Panc1 (cell line): ENCODE results near the gene TMSB10. TPM values are rescaled to one million over a fixed set of nuclear protein-coding genes. Genes with fewer than 3 reads are reported as not detected.
A peak's percentile ranks its signal among the peaks of the same experiment; 100 is the strongest.

Experiments
- ATAC-seq: fragments of 200-7000 bp; cut with Tn5 transposase; 2 replicates; pipeline ENCODE4 v1.9.1; 2020; ENCODE audit warnings: mild to moderate bottlenecking, moderate library complexity
- BruUV-seq: library from RNA; stranded (reverse); fragments of 400-500 nt; replicated peaks from 2 replicates; lab custom pipeline; 2021; lab: Mats Ljungman, UMichigan
- CTCF ChIA-PET: fragments of 300-600 bp; sonication (Branson Sonifier 250); formaldehyde crosslinking; loops from one replicate; lab custom pipeline; 2022; ENCODE audit warnings: antibody characterized with exemption; lab: Charles Lee
- POLR2A ChIA-PET: fragments of 300-600 bp; sonication (Branson Sonifier 250); formaldehyde crosslinking; loops from one replicate; lab custom pipeline; 2022; ENCODE audit warnings: antibody characterized with exemption; lab: Charles Lee
- DNase-seq: peaks from one replicate; pipeline ENCODE4 v3.0.0-alpha.2; 2010; ENCODE audit warnings: low read depth, low spot score
- H3K27ac ChIP-seq: 2 replicates; pipeline ENCODE4 v1.5.1; 2011; ENCODE audit warnings: mild to moderate bottlenecking, low read length, inconsistent platforms
- H3K27me3 ChIP-seq: fragments of 200-500 bp; sonication (Bioruptor generic); 2 replicates; pipeline ENCODE4 v1.6.0; 2014; ENCODE audit warnings: low read length, inconsistent platforms; ENCODE audit not compliant: control insufficient read depth, insufficient read depth
- H3K36me3 ChIP-seq: fragments of 200-500 bp; sonication (Bioruptor generic); 2 replicates; pipeline ENCODE4 v1.5.1; 2014; ENCODE audit warnings: inconsistent platforms, mild to moderate bottlenecking, low read length, moderate library complexity; ENCODE audit not compliant: control insufficient read depth, insufficient read depth
- H3K4me1 ChIP-seq: 2 replicates; pipeline ENCODE4 v1.5.1; 2011; ENCODE audit warnings: inconsistent platforms, mild to moderate bottlenecking, low read length, moderate library complexity; ENCODE audit not compliant: control insufficient read depth, insufficient read depth
- H3K4me3 ChIP-seq, 2 experiments: 2 replicates each; pipeline ENCODE4 v1.5.1; 2011 to 2012; ENCODE audit warnings: low read depth in 2 of 2, low read length in 2 of 2, mild to moderate bottlenecking in 2 of 2, inconsistent platforms in 1 of 2, moderate library complexity in 1 of 2
- H3K9me3 ChIP-seq: fragments of 200-500 bp; sonication (Bioruptor generic); 2 replicates; pipeline ENCODE4 v1.5.1; 2014; ENCODE audit warnings: low read depth, mild to moderate bottlenecking, inconsistent platforms, low read length, moderate library complexity; ENCODE audit not compliant: control insufficient read depth, insufficient read depth
- CTCF ChIP-seq: fragments of 450-650 bp; IDR thresholded peaks from 2 replicates; pipeline ENCODE4 v1.5.1; 2017; ENCODE audit warnings: mild to moderate bottlenecking
- POLR2AphosphoS5 ChIP-seq: IDR thresholded peaks from 2 replicates; pipeline ENCODE4 v1.6.1; 2012; ENCODE audit warnings: mild to moderate bottlenecking, low read depth, low read length, moderate library complexity
- REST ChIP-seq, 2 experiments: IDR thresholded peaks; 2 replicates each; pipeline ENCODE4 v1.6.1; 2011 to 2012; ENCODE audit warnings: low read depth in 2 of 2, control low read depth in 1 of 2, low read length in 1 of 2, mild to moderate bottlenecking in 1 of 2, moderate library complexity in 1 of 2; ENCODE audit not compliant: insufficient read depth in 1 of 2
- SIN3A ChIP-seq: IDR thresholded peaks from 2 replicates; pipeline ENCODE4 v1.6.1; 2012; ENCODE audit warnings: low read depth, mild to moderate bottlenecking, low read length, moderate library complexity, borderline replicate concordance; ENCODE audit not compliant: insufficient read depth
- TCF7L2 ChIP-seq: IDR thresholded peaks from 2 replicates; pipeline ENCODE4 v1.6.1; 2011; ENCODE audit warnings: mild to moderate bottlenecking, low read depth, low read length, inconsistent platforms
- in situ Hi-C: cut with HindIII; loops from 2 replicates; pipeline ENCODE4 v1.10.0; 2016; ENCODE audit warnings: low sequenced_read_pairs, low pct_unique_long_range_greater_than_20kb
- intact Hi-C: fragments of 100-400 bp; cut with micrococcal nuclease; formaldehyde crosslinking; loops from one replicate; pipeline ENCODE4 v1.10.0; 2022; ENCODE audit not compliant: unreplicated experiment
- total RNA-seq: library from RNA; stranded (reverse); gene quantifications from one replicate; pipeline ENCODE4 v1.2.1, GENCODE V29; 2021; ENCODE audit not compliant: unreplicated experiment

TMSB10 gene
- total RNA-seq, 1 experiment from 2014 or later: 1,916 TPM

- H3K4me1 ChIP-seq: peaks cover 10% of the 10 kb centered on the region
- no peak for DNase-seq
- H3K27ac ChIP-seq: no peak overlapping the region
- TF ChIP-seq REST (IDR thresholded peaks at IDR 0.05; ENCODE audit: insufficient read depth in 1 of 2, low read depth in 2 of 2, low read length in 1 of 2) (no peak), POLR2AphosphoS5 (no peak), TCF7L2 (no peak), SIN3A (no peak), CTCF (no peak)
- POLR2A ChIA-PET: no interaction called here
- ATAC-seq: no peak
- no peaks in the 10 kb centered on the region for H3K9me3 ChIP-seq
- CTCF ChIA-PET: no interaction called here
- in situ Hi-C loops: no loop called here
- no peak overlapping the region for H3K4me3 ChIP-seq
- H3K36me3 ChIP-seq: no peaks in the 10 kb centered on the region; the same call in 1 of the 2 replicates
- intact Hi-C loops: no loop called here
- H3K27me3 ChIP-seq: no peaks in the 10 kb centered on the region
- no TSS peak for BruUV-seq
Observed at GRCh38 chr2:84902526-84902925, 2.9 kb upstream of the TMSB10 start.

GRCh38 chr2:84904151-84904550 is 1.3 kb upstream of the TMSB10 start:
- intact Hi-C loops: no loop called here
- ChIA-PET POLR2A (no interaction called here), CTCF (no interaction called here)
- no TSS peak for BruUV-seq
- Histone ChIP-seq H3K4me3 (no peak overlapping the region), H3K27me3 (no peaks in the 10 kb centered on the region), H3K4me1 (peaks cover 18% of the 10 kb centered on the region), H3K36me3 (no peaks in the 10 kb centered on the region; the same call in 1 of the 2 replicates), H3K9me3 (no peaks in the 10 kb centered on the region), H3K27ac (peak overlapping the region; percentile 72; the same call in 1 of the 2 replicates)
- DNase-seq (no peak), ATAC-seq (no peak)
- in situ Hi-C loops: no loop called here
- TF ChIP-seq SIN3A (no peak), TCF7L2 (no peak), REST (IDR thresholded peaks at IDR 0.05; ENCODE audit: insufficient read depth in 1 of 2, low read depth in 2 of 2, low read length in 1 of 2) (no peak), POLR2AphosphoS5 (no peak), CTCF (no peak)
